K562 (cell line): ENCODE measurements around the gene CPLX4. TPM values are rescaled to one million over a fixed set of nuclear protein-coding genes. Genes with fewer than 3 reads are reported as not detected.

ENCODE experiments used
- ATAC-seq: fragments of 200-7000 bp; cut with Tn5 transposase; 3 replicates; pipeline ENCODE4 v1.9.1; 2020; ENCODE audit warnings: moderate library complexity
- BruUV-seq: library from RNA; stranded (reverse); fragments of 400-500 nt; replicated peaks from 2 replicates; lab custom pipeline; 2021; lab: Mats Ljungman, UMichigan
- CTCF ChIA-PET: fragments of 300-600 bp; formaldehyde crosslinking; extraction: SDS; loops from one replicate; lab custom pipeline; 2021; ENCODE audit warnings: low intra/inter-chr PET ratio; lab: Yijun Ruan, JAX
- POLR2A ChIA-PET: fragments of 300-600, 350-650 bp; sonication (Branson Sonifier 250); formaldehyde crosslinking; extraction: SDS; loops from one replicate; lab custom pipeline; 2021; ENCODE audit warnings: antibody characterized with exemption, inconsistent platforms; lab: Yijun Ruan, JAX
- DNase-seq, 4 experiments: peaks; one replicate each; pipeline versions ENCODE4 v3.0.0 to v3.0.0-alpha.2; 2011 to 2018; ENCODE audit warnings: low spot score in 3 of 4, mixed read lengths in 3 of 4; ENCODE audit errors: extremely low read depth in 1 of 4
- FAIRE-seq: peaks from 2 replicates; lab custom pipeline; 2011; peaks lifted over from hg19 to GRCh38; lab: Jason Lieb, UNC
- H2AFZ ChIP-seq: 2 replicates; pipeline ENCODE4 v1.6.0; 2011; ENCODE audit warnings: low read depth, low read length, control low read depth, inconsistent platforms
- H3K27ac ChIP-seq: fragments of 200-600 bp; 3 replicates; pipeline ENCODE4 v1.8.0; 2011; ENCODE audit warnings: low read depth, mild to moderate bottlenecking, control low read depth, inconsistent platforms, low read length, moderate library complexity, mixed read lengths; ENCODE audit errors: extremely low read depth
- H3K27me3 ChIP-seq, 2 experiments: fragments of 300-600 bp in 1 of 2; 2 replicates in 1 of 2; 3 replicates in 1 of 2; pipeline versions ENCODE4 v1.6.0 to v1.8.0; 2011; ENCODE audit warnings: inconsistent platforms in 2 of 2, low read length in 2 of 2, mild to moderate bottlenecking in 1 of 2, mixed read lengths in 1 of 2, moderate library complexity in 1 of 2; ENCODE audit not compliant: control insufficient read depth in 2 of 2, insufficient read depth in 2 of 2
- H3K36me3 ChIP-seq: fragments of 300-600 bp; 3 replicates; pipeline ENCODE4 v1.8.0; 2011; ENCODE audit warnings: mild to moderate bottlenecking, low read length, inconsistent platforms; ENCODE audit not compliant: control insufficient read depth, insufficient read depth
- H3K4me1 ChIP-seq, 2 experiments: fragments of 200-600 bp in 1 of 2; replicated peaks in 1 of 2; 2 replicates in 1 of 2; 3 replicates in 1 of 2; pipeline versions ENCODE4 v1.5.1 to v1.8.0; 2011; ENCODE audit warnings: inconsistent platforms in 2 of 2, low read length in 2 of 2, mild to moderate bottlenecking in 1 of 2, mixed read lengths in 1 of 2, moderate library complexity in 1 of 2; ENCODE audit not compliant: control insufficient read depth in 2 of 2, insufficient read depth in 2 of 2
- H3K4me2 ChIP-seq: 2 replicates; pipeline ENCODE4 v1.6.1; 2011; ENCODE audit warnings: low read length, control low read depth, inconsistent platforms, mixed read lengths; ENCODE audit not compliant: insufficient read depth
- H3K4me3 ChIP-seq: fragments of 200-600 bp; sonication (generic), shearing (Covaris generic); 2 replicates; pipeline ENCODE4 v1.5.1; 2016; ENCODE audit warnings: control low read depth, inconsistent platforms
- H3K79me2 ChIP-seq: fragments of 200-600 bp; 3 replicates; pipeline ENCODE4 v1.8.0; 2011; ENCODE audit warnings: low read length, inconsistent platforms; ENCODE audit not compliant: control insufficient read depth, insufficient read depth
- H3K9ac ChIP-seq, 2 experiments: 2 replicates each; pipeline versions ENCODE4 v1.6.0 to v1.6.1; 2011; ENCODE audit warnings: low read depth in 2 of 2, low read length in 2 of 2, control low read depth in 1 of 2, inconsistent platforms in 1 of 2, mild to moderate bottlenecking in 1 of 2, mixed read lengths in 1 of 2; ENCODE audit not compliant: insufficient read depth in 1 of 2
- H3K9me1 ChIP-seq: one replicate; pipeline ENCODE4 v1.6.0; 2011; ENCODE audit warnings: inconsistent platforms, mild to moderate bottlenecking, low read length, moderate library complexity; ENCODE audit not compliant: control insufficient read depth, insufficient read depth
- H3K9me3 ChIP-seq: replicated peaks from 2 replicates; pipeline ENCODE4 v1.5.1; 2011; ENCODE audit warnings: low read depth, low read length, inconsistent platforms; ENCODE audit not compliant: control insufficient read depth, insufficient read depth
- H4K20me1 ChIP-seq: replicated peaks from 2 replicates; pipeline ENCODE4 v1.6.1; 2011; ENCODE audit warnings: low read length, inconsistent platforms, mixed read lengths; ENCODE audit not compliant: control insufficient read depth, insufficient read depth
- CBX3 ChIP-seq, 2 experiments: IDR thresholded peaks; 1 replicate in 1 of 2; 2 replicates in 1 of 2; pipeline ENCODE4 v1.6.1; 2012; ENCODE audit warnings: inconsistent platforms in 2 of 2, low read length in 2 of 2, borderline replicate concordance in 1 of 2, control low read depth in 1 of 2
- CREB3 ChIP-seq: fragments of 450-650 bp; conservative IDR thresholded peaks from 2 replicates; pipeline ENCODE4 v1.6.1; 2016; ENCODE audit warnings: missing genetic modification characterization, low read depth, mild to moderate bottlenecking, missing compliant biosample characterization, moderate library complexity
- KDM5B ChIP-seq: fragments of 200-600 bp; sonication (generic); IDR thresholded peaks from 2 replicates; pipeline ENCODE4 v1.6.1; 2012; ENCODE audit warnings: low read depth, mild to moderate bottlenecking, moderate library complexity, low read length, control low read depth, inconsistent platforms; ENCODE audit not compliant: insufficient replicate concordance
- MNT ChIP-seq, 2 experiments: fragments of 450-650 bp; conservative IDR thresholded peaks; 2 replicates each; pipeline ENCODE4 v1.6.1; 2017; ENCODE audit warnings: mild to moderate bottlenecking in 2 of 2, moderate library complexity in 2 of 2
- MTA3 ChIP-seq: fragments of 450-650 bp; formaldehyde crosslinking; IDR thresholded peaks from 2 replicates; pipeline ENCODE4 v1.6.1; 2017; ENCODE audit warnings: mild to moderate bottlenecking, borderline replicate concordance
- PBX2 ChIP-seq, 2 experiments: IDR thresholded peaks in 1 of 2; conservative IDR thresholded peaks in 1 of 2; 2 replicates each; pipeline ENCODE4 v1.6.1; 2016; ENCODE audit warnings: low read depth in 2 of 2, mild to moderate bottlenecking in 1 of 2, missing compliant biosample characterization in 1 of 2, missing genetic modification characterization in 1 of 2, moderate library complexity in 1 of 2
- SIN3A ChIP-seq, 2 experiments: fragments of 150-350 bp in 1 of 2; IDR thresholded peaks; 2 replicates each; pipeline ENCODE4 v1.6.1; 2011 to 2016; ENCODE audit warnings: borderline replicate concordance in 2 of 2, low read depth in 2 of 2, low read length in 2 of 2, mild to moderate bottlenecking in 2 of 2, moderate library complexity in 2 of 2; ENCODE audit not compliant: control insufficient read depth in 1 of 2
- SNAPC5 ChIP-seq: fragments of 250-450 bp; sonication (Bioruptor Pico); IDR thresholded peaks from 2 replicates; pipeline ENCODE4 v1.8.0; 2021; ENCODE audit warnings: moderate library complexity, mild to moderate bottlenecking, inconsistent platforms
- SOX6 ChIP-seq: fragments of 450-650 bp; IDR thresholded peaks from 2 replicates; pipeline ENCODE4 v1.6.1; 2014; ENCODE audit warnings: mild to moderate bottlenecking
- TOE1 ChIP-seq, 2 experiments: fragments of 450-650 bp in 1 of 2; sonication (generic) in 1 of 2; formaldehyde crosslinking in 1 of 2; IDR thresholded peaks; 2 replicates each; pipeline versions ENCODE4 v1.7.1 to v1.8.0; 2016 to 2022; ENCODE audit warnings: borderline replicate concordance in 2 of 2, mild to moderate bottlenecking in 2 of 2, antibody characterized with exemption in 1 of 2, inconsistent platforms in 1 of 2, low read depth in 1 of 2, missing genetic modification reagents in 1 of 2, moderate library complexity in 1 of 2
- TRIM28 ChIP-seq: fragments of 450-650 bp; IDR thresholded peaks from 2 replicates; pipeline ENCODE4 v1.6.1; 2017
- ZBTB2 ChIP-seq: fragments of 450-650 bp; IDR thresholded peaks from 2 replicates; pipeline ENCODE4 v1.6.1; 2016; ENCODE audit warnings: antibody characterized with exemption
- ZNF699 ChIP-seq: fragments of 250-450 bp; sonication (Bioruptor Pico); IDR thresholded peaks from 2 replicates; pipeline ENCODE4 v1.8.0; 2021; ENCODE audit warnings: mild to moderate bottlenecking, moderate library complexity; ENCODE audit not compliant: insufficient replicate concordance
- WGBS: fragments of 100-300 bp; shearing (Covaris generic); methylation state at CpG from one replicate; pipeline ENCODE4 v1.1.6; 2016; ENCODE audit warnings: low coverage, mixed read lengths; ENCODE audit not compliant: insufficient coverage; ENCODE audit errors: missing lambda C conversion rate; 5-methylcytosine and 5-hydroxymethylcytosine counted together
- in situ Hi-C: fragments of 300-500 bp; cut with MboI; formaldehyde crosslinking; loops from 4 replicates; pipeline ENCODE4 v1.15.0; 2018; ENCODE audit warnings: inconsistent platforms, mixed read lengths
- intact Hi-C: fragments of 100-400 bp; cut with micrococcal nuclease; formaldehyde crosslinking; loops from 2 replicates; pipeline ENCODE4 v1.14.2; 2022
- polyA plus RNA-seq, 8 experiments: library from polyadenylated mRNA; depleted of rRNA in 4 of 8; stranded (reverse) in 5 of 8; unstranded in 3 of 8; fragments of >200 nt; fragmentation: Nextera tagmentation in 2 of 8; fragmentation: Illumina TruSeq in 1 of 8; extraction: Ambion mirVana in 2 of 8; extraction: Trizol in 1 of 8; gene quantifications; 2 replicates each; pipeline versions ENCODE4 v1.2.1 to v1.2.3, GENCODE V29; 2011 to 2014; ENCODE audit warnings: inconsistent platforms in 1 of 8, missing spikeins in 1 of 8
- total RNA-seq, 7 experiments: library from RNA; depleted of rRNA in 6 of 7; stranded (reverse); fragments of >200 nt in 6 of 7; fragmentation: Illumina TruSeq in 2 of 7; extraction: Trizol in 2 of 7; gene quantifications; 2 replicates each; pipeline versions ENCODE4 v1.2.1 to v1.2.3, GENCODE V29; 2011 to 2021; ENCODE audit warnings: low replicate concordance in 1 of 7

The CPLX4 gene
- total and polyA plus RNA-seq, 9 of the 15 experiments (the other 6 are each of a cell fraction or from before 2014, with no cell fraction given), result not detected

GRCh38 chr18:59278793-59279192 lies 39.7 kb downstream of the CPLX4 start:
- no peak for FAIRE-seq
- Histone ChIP-seq H2AFZ (no peak overlapping the region), H3K9me3 (no peaks in the 10 kb centered on the region), H3K4me2 (no peak overlapping the region), H3K27ac (no peak overlapping the region), H4K20me1 (no peaks in the 10 kb centered on the region), H3K79me2 (no peaks in the 10 kb centered on the region), H3K36me3 (no peaks in the 10 kb centered on the region), H3K9ac (no peak overlapping the region), H3K4me1 (peaks cover 0 to 4% of the 10 kb centered on the region in 2 experiments; a peak in 1 of 5 replicates), H3K9me1 (no peaks in the 10 kb centered on the region), H3K27me3 (peaks cover 3 to 23% of the 10 kb centered on the region in 2 experiments; a peak in 2 of 5 replicates), H3K4me3 (no peak overlapping the region)
- WGBS, result 0% methylated on average over 5 of the region's 5 CpGs
- ChIA-PET CTCF (no interaction called here), POLR2A (no interaction called here)
- no peak for DNase-seq
- no TSS peak for BruUV-seq
- in situ Hi-C loops (no loop called here), intact Hi-C loops (no loop called here)
- TF ChIP-seq ZNF699 (CRISPR knock-in tag) (no peak), TOE1 (IDR thresholded peaks at IDR 0.05; ENCODE audit: borderline replicate concordance) (no peak), TOE1 (CRISPR knock-in tag; IDR thresholded peaks at IDR 0.05; ENCODE audit: borderline replicate concordance, low read depth) (no peak), MNT (conservative IDR thresholded peaks at IDR 0.05) (no peak), TRIM28 (no peak), CBX3 (IDR thresholded peaks at IDR 0.05; ENCODE audit: borderline replicate concordance in 1 of 2, low read length in 2 of 2) (no peak), CREB3 (no peak), SNAPC5 (CRISPR knock-in tag) (no peak), SIN3A (IDR thresholded peaks at IDR 0.05; ENCODE audit: borderline replicate concordance in 2 of 2, control insufficient read depth in 1 of 2, low read depth in 2 of 2, low read length in 2 of 2) (no peak), MTA3 (no peak), ZBTB2 (no peak), PBX2 (CRISPR knock-in tag; IDR thresholded peaks at IDR 0.05; ENCODE audit: low read depth) (no peak), PBX2 (tag; conservative IDR thresholded peaks at IDR 0.05; ENCODE audit: low read depth) (no peak), SOX6 (no peak), KDM5B (no peak)
- ATAC-seq, result no peak
